Measurements from ENCODE around the gene ZDHHC24.

The ZDHHC24 gene

DNA sequence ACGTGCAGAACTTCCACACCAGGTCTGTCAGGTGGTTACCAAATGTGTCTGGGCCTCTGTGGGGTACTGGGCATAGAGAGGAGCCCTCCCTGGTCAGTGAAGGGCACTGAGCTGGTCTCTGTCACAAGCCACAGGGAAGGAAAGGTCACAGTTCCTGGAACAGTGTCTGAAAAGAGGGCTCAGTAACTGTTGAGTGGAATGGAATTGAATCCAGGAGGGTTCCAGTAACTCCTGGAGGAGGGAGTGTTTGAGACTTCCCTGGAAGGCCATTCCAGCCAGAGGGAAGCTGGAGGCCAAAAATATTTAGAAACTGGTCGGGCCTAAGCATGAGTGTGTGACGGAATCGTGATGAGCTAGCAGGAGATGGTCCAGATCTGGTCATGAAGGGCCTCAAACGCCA, 8.8 kb upstream of the ZDHHC24 start:
- H3K4me3 ChIP-seq (ENCODE audit: control insufficient read depth, low read depth, low read length), result no peak overlapping the region
- no peak for TF ChIP-seq CTCF (conservative IDR thresholded peaks at IDR 0.05; ENCODE audit: control insufficient read depth, insufficient read depth, low read depth, low read length)
- no peak for DNase-seq (ENCODE audit: low read depth)

- no peak overlapping the region for H3K4me3 ChIP-seq (ENCODE audit: control insufficient read depth, low read depth, low read length)
- no peak for TF ChIP-seq CTCF (conservative IDR thresholded peaks at IDR 0.05; ENCODE audit: control insufficient read depth, insufficient read depth, low read depth, low read length)
These were observed 5.0 kb upstream of the ZDHHC24 start for GRCh38 chr11:66550887-66551286.

DNA sequence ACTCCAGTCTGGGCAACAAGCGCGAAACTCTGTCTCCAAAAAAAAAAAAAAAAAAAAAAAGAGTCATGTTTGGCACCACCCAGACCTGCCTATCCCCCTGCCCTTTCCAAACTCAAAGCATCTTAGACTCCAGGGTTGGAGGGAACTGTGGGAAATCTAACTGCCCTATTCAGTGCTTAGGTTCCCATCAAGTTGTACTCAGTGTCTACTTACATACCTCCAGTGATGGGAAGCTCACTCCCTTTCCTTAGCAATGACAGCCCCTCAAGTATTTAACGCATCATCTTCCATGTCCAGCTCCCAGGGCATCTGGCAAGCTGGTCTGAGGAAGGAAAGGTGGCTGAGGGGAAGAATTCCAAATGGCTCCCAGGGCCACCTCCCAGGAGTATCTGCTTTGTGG, 3.8 kb upstream of the ZDHHC24 start:
- DNase-seq (ENCODE audit: low read depth), result no peak
- TF ChIP-seq CTCF (conservative IDR thresholded peaks at IDR 0.05; ENCODE audit: control insufficient read depth, insufficient read depth, low read depth, low read length), result no peak
- H3K4me3 ChIP-seq (ENCODE audit: control insufficient read depth, low read depth, low read length), result no peak overlapping the region

More at GRCh38 chr11:66550887-66551286, 5.0 kb upstream of the ZDHHC24 start:
- DNase-seq (ENCODE audit: low read depth), result no peak

DNA sequence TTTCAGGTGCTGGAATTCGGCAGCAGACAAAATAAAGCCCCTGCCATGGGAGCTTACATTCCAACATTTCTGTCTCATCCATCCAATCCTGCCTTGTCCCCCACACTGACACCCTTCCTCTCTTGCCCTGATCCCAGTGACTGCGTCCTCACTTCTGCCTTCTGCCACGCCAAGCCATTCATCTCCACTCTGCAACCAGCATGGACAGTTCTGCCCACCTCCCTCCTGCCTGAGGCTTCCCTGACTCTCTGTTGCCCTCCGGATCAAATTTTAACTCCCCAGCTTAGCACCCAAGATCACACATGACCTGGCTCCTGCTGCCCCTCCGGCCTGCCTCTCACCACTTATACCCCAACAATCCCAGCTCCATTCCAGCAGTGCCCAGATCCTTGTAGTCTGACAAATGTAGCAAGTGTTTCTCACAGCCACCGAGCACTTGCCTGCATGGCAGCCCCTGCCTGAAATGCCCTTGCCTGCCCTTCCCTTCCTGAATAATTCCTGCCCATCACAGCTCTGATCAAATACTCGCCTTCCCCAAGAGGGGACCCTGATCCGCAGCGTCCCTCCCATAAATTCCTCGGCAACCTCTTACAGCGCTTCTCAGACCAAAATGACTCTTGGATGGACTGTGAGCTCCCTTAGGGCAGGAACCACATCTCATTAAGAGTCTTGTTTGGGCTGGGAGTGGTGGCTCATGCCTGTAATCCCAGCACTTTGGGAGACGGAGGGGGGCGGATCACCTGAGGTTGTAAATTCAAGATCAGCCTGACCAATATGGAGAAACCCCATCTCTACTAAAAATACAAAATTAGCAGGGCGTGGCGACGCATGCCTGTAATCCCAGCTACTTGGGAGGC, 3.2 kb upstream of the ZDHHC24 start:
- H3K4me3 ChIP-seq (ENCODE audit: control insufficient read depth, low read depth, low read length), result no peak overlapping the region
- no peak for DNase-seq (ENCODE audit: low read depth)
- TF ChIP-seq CTCF (conservative IDR thresholded peaks at IDR 0.05; ENCODE audit: control insufficient read depth, insufficient read depth, low read depth, low read length), result no peak

GRCh38 chr11:66548041-66548440, 2.2 kb upstream of the ZDHHC24 start:
- no peak for DNase-seq (ENCODE audit: low read depth)
- H3K4me3 ChIP-seq (ENCODE audit: control insufficient read depth, low read depth, low read length), result no peak overlapping the region
- no peak for TF ChIP-seq CTCF (conservative IDR thresholded peaks at IDR 0.05; ENCODE audit: control insufficient read depth, insufficient read depth, low read depth, low read length)

DNA sequence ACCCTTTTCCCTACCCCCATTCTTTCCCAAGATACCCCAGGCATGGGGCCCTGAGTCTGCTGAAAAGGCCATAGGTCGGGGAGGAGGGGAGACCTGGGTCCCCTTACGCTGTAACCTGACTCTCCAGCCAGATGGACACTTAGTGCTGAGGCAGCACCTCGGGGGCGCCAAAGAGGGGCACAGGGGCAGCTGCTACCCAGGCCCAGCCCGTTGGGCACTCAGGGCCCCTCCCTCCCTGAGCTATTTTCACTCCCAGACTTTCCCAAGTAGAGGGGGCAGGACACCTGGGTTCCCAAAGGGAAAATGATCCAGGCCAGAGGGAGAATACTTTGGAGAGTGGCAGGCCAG, 1.8 kb upstream of the ZDHHC24 start:
- no peak for TF ChIP-seq CTCF (conservative IDR thresholded peaks at IDR 0.05; ENCODE audit: control insufficient read depth, insufficient read depth, low read depth, low read length)
- no peak overlapping the region for H3K4me3 ChIP-seq (ENCODE audit: control insufficient read depth, low read depth, low read length)
- no peak for DNase-seq (ENCODE audit: low read depth)

Measured in fibroblast of mammary gland (primary cell).